GM21390 (cell line): Measurements from ENCODE around the gene BRD1.
"Not testable (repeated sequence)": the region's sequence is repeated elsewhere in the genome, so short reads cannot be mapped to it uniquely, and the experiment has no call there.

Source experiments
- ATAC-seq: cut with Tn5 transposase; IDR thresholded peaks from one replicate; pipeline ENCODE4 v1.9.1; 2021; ENCODE audit not compliant: unreplicated experiment

The BRD1 gene

GRCh38 chr22:49785046-49785521, 42.6 kb downstream of the BRD1 start:
- no peak for ATAC-seq

GRCh38 chr22:49784630-49784971, 43.1 kb downstream of the BRD1 start:
- no peak for ATAC-seq

DNA sequence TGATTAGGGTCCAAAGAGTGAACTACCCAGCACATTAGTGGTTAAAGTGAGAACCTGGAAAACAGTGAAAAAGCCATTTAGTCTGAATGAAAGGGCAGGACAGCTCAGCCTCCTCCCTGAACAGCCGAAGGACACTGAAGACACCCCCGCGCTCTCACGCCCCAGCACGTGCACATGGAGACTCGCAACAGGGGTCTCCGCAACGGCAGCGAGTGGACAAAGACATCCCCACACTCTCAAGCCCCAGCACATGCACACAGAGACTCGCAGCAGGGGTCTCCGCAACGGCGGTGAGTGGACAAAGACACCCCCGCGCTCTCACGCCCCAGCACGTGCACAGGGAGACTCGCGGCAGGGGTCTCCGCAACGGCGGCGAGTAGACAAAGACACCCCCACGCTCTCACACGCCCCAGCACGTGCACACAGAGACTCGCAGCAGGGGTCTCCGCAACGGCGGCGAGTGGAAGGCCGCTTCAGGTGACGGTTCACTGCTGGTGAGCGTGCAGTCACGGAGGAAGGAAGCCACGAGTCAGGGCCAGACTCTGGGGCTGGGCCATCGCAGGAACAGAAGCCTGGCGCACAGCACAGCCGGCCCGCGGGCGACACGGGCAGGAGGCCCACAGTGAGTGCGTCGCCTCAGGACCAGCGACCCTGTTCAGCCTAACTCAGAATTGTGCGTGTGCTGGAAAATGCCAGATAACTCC, 43.6 kb downstream of the BRD1 start:
- ATAC-seq, result no peak

DNA sequence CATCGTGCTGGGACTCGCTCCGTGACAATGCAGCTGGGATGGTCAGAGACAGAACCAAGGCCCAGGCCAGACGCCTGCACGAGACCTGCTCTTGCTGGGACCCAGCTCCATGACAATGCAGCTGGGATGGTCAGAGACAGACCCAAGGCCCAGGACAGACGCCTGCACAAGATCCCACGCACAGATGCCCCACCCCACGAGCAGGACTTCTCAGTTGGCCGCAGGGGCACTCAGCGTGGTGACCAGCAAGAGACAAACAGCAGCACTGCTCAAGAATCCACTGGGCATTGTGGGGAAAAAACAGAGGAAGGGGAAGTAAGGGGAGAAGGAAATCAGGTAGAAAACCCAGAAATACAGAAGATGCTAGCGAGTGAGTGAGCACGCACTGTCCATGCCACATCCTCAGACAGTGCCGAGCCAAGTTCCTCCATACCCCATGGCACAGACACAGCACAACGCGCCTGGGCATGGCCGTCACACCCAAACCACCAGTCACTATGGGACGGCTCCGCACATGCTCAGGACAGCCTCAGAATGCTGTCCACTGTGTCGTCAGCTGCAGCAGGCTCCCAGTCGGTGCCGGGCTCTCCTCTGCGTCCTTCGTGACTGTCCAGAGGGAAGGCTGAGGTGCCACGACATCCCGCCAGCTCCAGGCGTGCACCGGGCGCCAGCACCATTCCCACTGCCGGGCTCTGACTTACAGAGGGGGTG, 44.5 kb downstream of the BRD1 start:
- ATAC-seq, result no peak

DNA sequence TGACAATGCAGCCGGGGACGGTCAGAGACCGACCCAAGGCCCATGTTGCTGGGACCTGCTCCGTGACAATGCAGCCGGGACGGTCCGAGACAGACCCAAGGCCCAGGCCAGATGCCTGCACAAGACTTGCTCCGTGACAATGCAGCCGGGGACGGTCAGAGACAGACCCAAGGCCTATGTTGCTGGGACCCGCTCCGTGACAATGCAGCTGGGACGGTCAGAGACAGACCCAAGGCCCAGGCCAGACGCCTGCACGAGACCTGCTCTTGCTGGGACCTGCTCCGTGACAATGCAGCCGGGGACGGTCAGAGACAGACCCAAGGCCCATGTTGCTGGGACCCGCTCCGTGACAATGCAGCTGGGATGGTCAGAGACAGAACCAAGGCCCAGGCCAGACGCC, 45.8 kb downstream of the BRD1 start:
- ATAC-seq, result not testable (repeated sequence)

DNA sequence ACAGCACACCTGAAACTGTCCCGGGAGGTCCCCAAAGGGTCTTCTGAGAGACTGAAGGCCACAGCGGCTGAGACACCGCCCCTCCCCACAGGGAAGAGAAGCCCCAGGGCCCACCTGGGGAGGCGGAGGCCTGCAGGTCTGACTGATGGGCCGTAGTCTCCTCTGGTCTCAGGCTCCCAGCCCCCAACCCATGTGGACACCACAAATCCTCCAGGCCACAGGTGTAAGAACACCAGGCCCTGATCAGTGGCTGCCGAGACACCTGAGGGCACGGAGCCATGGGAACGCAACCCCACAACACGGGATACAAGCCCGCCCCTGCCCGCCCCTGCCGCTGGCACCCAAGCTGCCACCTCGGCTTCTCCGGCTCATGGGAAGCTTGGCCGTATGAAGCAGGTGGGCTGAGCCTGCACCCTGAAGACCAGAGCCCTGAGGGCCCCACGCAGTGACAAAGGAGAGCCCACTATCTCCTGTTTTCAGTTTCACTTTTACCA, 46.3 kb downstream of the BRD1 start:
- no peak for ATAC-seq

DNA sequence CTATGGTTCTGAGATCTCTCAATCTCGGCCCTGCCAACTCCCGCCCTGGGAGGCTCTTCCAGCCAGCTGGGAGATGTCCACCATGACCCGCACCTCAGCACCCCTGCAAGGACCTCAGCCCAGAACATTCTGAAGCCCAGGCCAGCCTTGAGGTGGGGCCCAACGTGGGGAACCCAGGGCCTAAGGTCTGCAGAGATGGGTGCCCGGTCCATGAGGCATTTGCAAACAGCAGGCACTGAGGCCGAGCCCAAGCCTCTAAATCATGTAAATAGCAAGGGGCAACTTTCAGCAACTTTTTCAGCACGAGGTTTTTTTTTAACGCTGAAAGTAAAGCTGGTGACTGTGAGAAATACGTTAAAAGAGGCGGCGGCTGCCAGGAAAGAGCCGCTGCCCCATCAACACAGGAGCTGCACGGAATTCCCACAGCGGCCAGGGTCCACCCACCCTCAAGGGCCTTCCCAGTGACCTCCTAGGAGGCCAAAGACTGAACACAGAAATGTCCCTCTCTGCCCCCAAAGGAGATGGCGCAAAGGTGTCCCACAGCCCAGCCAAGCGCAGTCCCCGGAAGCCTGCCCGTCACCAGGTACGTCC, 46.9 kb downstream of the BRD1 start:
- no peak for ATAC-seq

DNA sequence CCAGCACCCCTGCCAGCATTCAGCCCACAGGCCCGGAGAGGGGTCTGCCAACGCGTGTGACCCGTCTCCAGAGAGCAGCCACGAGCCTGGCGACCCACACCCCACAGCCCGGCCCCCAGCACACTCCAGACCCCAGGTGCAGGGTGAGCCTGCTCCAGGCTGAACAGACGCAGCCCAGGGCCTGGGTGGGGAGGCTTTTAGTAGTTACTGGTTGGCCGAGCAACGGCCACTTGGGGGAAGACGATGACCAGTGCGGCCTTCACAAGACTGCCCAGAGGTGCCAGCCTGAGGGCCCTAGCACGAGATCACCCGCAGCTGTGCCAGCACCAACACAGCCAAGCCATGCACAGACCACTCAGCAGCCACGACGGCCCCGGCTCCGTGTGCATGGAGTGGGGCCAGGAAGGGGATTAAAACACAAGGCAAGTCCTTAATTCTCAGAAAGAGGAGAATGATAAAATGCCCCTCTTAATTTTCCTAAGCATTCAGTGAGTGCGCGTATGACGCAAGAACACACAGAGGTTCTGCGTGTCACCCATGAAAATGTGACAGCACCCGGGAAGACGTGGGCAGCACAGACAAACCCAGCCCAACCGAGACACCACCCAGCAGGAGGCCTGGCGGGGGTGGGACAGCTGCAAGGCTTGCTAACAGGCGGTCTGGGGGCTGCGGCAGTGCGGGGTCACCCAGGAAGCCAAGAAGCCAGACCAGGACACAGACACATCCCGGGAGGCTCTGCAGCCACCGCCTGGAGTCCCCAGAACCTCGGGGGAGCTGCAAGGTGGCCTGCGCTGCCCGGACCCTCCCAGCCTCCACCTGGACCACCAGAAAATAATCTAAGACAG, 47.6 kb downstream of the BRD1 start:
- ATAC-seq, result no peak

DNA sequence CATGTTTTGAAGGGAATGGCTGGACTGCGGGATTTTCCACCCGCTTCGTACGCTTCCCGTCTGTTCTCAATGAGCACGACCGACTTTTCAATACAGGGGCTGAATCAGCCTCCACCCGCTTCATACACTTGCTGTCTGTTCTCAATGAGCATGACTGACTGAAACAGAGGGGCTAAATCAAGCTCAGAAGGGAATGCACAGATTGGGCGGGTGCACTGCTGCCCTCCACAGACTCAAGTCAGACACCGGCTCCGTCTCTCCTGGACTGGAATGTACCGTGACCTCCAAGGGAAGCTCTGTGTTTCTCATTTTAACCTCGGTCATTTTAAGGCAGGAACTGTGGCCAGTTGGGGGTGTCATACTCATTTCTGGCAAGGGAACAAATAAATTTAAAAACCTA, 48.5 kb downstream of the BRD1 start:
- ATAC-seq, result no peak

GRCh38 chr22:49777569-49778249, 50.0 kb downstream of the BRD1 start:
- no peak for ATAC-seq

- no peak for ATAC-seq
Measured at GRCh38 chr22:49776891-49777290, 50.8 kb downstream of the BRD1 start.

DNA sequence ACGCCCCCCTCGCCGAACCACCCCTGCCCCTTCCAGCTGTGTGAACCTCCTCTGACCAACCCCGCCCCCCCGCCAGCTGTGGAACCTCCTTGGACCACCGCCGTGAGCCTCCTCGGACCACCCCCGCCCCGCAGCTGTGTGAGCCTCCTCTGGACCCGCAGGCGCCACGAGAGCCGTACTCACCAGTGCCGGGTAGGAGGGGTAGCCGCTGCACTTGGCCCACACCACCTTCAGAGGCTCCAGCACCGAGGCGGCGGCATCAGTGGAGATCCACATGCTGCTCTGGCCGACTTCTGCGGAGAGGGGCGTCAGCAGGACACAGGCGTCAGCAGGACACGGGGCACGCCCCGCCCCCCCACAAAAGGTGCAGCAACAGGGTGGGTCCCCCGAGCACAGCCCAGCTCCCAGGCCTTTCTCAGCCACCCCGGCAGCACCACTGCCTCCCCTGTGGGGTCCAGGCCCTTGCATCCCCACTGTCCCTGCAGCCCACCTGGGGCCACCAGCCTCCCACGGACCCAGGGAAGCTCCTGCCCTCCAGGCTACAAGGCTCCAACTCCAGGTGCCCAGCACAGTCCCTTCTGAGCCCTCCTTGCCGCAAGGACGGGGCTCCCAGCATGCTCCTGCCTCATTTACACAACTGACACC, 51.7 kb downstream of the BRD1 start:
- ATAC-seq, result no peak

GRCh38 chr22:49775191-49775866, 52.3 kb downstream of the BRD1 start:
- no peak for ATAC-seq

DNA sequence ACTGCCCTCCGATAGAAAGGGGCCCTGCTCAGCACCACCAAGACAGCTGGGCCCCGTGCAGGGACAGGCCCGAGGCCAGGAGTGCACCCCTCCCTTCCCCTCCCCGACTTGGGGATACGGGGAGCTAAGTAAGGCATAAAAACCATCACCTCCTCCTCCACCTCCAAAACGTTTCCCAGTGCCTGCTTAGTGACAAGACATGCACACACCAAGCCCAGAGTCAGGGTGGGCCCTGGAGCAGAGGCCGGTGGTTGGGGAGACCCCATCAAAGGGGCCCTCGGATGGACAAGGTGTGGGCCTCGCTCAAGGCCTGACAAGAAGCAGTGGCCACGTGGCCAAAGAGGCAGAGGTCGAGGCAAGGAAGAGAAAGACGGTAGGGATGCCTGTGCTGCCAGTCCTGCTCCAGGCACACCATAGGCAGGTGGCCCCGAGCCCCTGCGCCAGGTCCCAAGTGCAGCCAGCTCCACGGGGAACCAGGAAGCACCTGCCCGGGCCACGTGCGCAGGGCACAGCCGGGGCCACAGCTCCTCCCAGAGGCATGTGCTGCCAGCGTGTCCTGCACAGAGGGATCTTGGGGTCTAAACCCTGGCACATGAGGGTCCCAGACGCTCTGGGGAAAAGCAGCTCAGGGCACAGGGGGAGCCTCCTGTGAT, 53.0 kb downstream of the BRD1 start:
- ATAC-seq, result no peak

DNA sequence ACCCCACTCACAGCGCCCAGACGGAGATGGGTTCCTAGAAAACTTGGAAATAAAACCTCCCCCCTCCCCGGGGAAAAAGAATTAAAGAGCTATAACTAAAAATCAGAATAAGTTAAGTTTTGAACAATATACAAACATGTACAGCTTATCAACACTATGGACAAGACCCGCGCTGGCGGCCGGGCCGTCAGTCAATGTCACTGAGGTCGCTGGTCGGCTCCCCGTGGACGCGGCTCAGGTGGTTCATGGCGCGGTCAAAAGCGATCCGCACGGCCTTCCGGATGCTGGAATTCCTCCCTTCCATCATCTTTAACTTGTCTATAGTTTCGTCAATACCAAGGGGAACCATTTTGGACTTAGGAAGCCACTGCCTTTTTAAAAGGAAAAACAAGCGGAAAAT, 53.6 kb downstream of the BRD1 start:
- ATAC-seq, result no peak

GRCh38 chr22:49773531-49773930, 54.1 kb downstream of the BRD1 start:
- ATAC-seq, result no peak

- ATAC-seq, result no peak
Measured at GRCh38 chr22:49772692-49773091, 55.0 kb downstream of the BRD1 start.

- no peak for ATAC-seq
Measured at GRCh38 chr22:49771266-49772065, 56.2 kb downstream of the BRD1 start.
